H1 (cell line): ENCODE data around the gene PSMC1. TPM values are rescaled to one million over a fixed set of nuclear protein-coding genes. Genes with fewer than 3 reads are reported as not detected.

Experiments
- CTCF ChIA-PET: fragments of 300-600 bp; sonication (Branson Sonifier 250); formaldehyde crosslinking; loops from one replicate; lab custom pipeline; 2021; ENCODE audit not compliant: partially characterized antibody; lab: Charles Lee
- POLR2A ChIA-PET: fragments of 300-600 bp; sonication (Branson Sonifier 250); formaldehyde crosslinking; loops from one replicate; lab custom pipeline; 2021; ENCODE audit warnings: inconsistent platforms; ENCODE audit not compliant: partially characterized antibody; lab: Charles Lee
- DNase-seq, 2 experiments: peaks; one replicate each; pipeline versions ENCODE4 v3.0.0 to v3.0.0-alpha.2; 2010 to 2022; ENCODE audit warnings: low spot score in 2 of 2, low read depth in 1 of 2, mixed read lengths in 1 of 2
- FAIRE-seq: peaks from 2 replicates; lab custom pipeline; 2011; peaks lifted over from hg19 to GRCh38; lab: Jason Lieb, UNC
- H2AFZ ChIP-seq: 2 replicates; pipeline ENCODE4 v1.8.1; 2012; ENCODE audit warnings: low read length, inconsistent platforms
- H2AK5ac ChIP-seq: 2 replicates; pipeline ENCODE4 v1.6.1; 2013; ENCODE audit warnings: low read depth, low read length
- H2BK120ac ChIP-seq: replicated peaks from 2 replicates; pipeline ENCODE3; 2013; ENCODE audit warnings: low read depth, low read length, inconsistent platforms
- H2BK12ac ChIP-seq: 2 replicates; pipeline ENCODE4 v1.6.1; 2013; ENCODE audit warnings: low read depth, low read length
- H2BK15ac ChIP-seq: 2 replicates; pipeline ENCODE4 v1.6.1; 2013; ENCODE audit warnings: low read length
- H2BK20ac ChIP-seq: 2 replicates; pipeline ENCODE4 v1.6.1; 2013; ENCODE audit warnings: low read length
- H2BK5ac ChIP-seq: 2 replicates; pipeline ENCODE4 v1.6.1; 2013; ENCODE audit warnings: low read depth, low read length
- H3K14ac ChIP-seq: 2 replicates; pipeline ENCODE4 v1.6.1; 2013; ENCODE audit warnings: inconsistent platforms; ENCODE audit not compliant: insufficient read length
- H3K18ac ChIP-seq: 2 replicates; pipeline ENCODE4 v1.6.1; 2013; ENCODE audit warnings: low read length; ENCODE audit errors: extremely low read depth
- H3K23ac ChIP-seq: 2 replicates; pipeline ENCODE4 v1.6.1; 2013; ENCODE audit warnings: inconsistent platforms; ENCODE audit not compliant: insufficient read length
- H3K23me2 ChIP-seq: 2 replicates; pipeline ENCODE4 v1.6.1; 2013; ENCODE audit warnings: low read depth, low read length
- H3K27ac ChIP-seq: 2 replicates; pipeline ENCODE4 v1.6.1; 2011; ENCODE audit warnings: low read depth, low read length, inconsistent platforms
- H3K27me3 ChIP-seq, 4 experiments: replicated peaks in 1 of 4; 1 replicate in 1 of 4; 2 replicates in 3 of 4; pipeline versions ENCODE4 v1.6.1 to v1.8.1; 2011 to 2013; ENCODE audit warnings: low read length in 3 of 4, mild to moderate bottlenecking in 3 of 4, inconsistent platforms in 2 of 4, mixed read lengths in 2 of 4, moderate library complexity in 1 of 4; ENCODE audit not compliant: control insufficient read depth in 3 of 4, insufficient read depth in 3 of 4; ENCODE audit errors: extremely low read depth in 1 of 4
- H3K36me3 ChIP-seq, 4 experiments: 2 replicates each; pipeline versions ENCODE4 v1.6.1 to v1.8.1; 2011 to 2013; ENCODE audit warnings: mild to moderate bottlenecking in 4 of 4, low read length in 3 of 4, moderate library complexity in 2 of 4, control low read depth in 1 of 4, inconsistent platforms in 1 of 4; ENCODE audit not compliant: insufficient read depth in 4 of 4, control insufficient read depth in 2 of 4
- H3K4ac ChIP-seq: replicated peaks from 2 replicates; pipeline ENCODE3; 2013; ENCODE audit warnings: low read length, low read depth, mixed read lengths, inconsistent platforms; ENCODE audit not compliant: insufficient read length
- H3K4me1 ChIP-seq, 4 experiments: replicated peaks in 1 of 4; 1 replicate in 1 of 4; 2 replicates in 3 of 4; pipeline versions ENCODE4 v1.6.1 to v1.8.1; 2011 to 2013; ENCODE audit warnings: low read length in 3 of 4, inconsistent platforms in 2 of 4, mixed read lengths in 1 of 4; ENCODE audit not compliant: insufficient read depth in 4 of 4, control insufficient read depth in 3 of 4
- H3K4me2 ChIP-seq, 2 experiments: 2 replicates each; pipeline versions ENCODE4 v1.6.1 to v1.8.1; 2011 to 2013; ENCODE audit warnings: low read depth in 2 of 2, low read length in 2 of 2, control low read depth in 1 of 2, inconsistent platforms in 1 of 2, mild to moderate bottlenecking in 1 of 2; ENCODE audit not compliant: insufficient read depth in 1 of 2
- H3K4me3 ChIP-seq, 4 experiments: fragments of 200-600, 300-600 bp in 1 of 4; sonication (generic), shearing (Covaris generic), sonication (Bioruptor Twin) in 1 of 4; 2 replicates each; pipeline versions ENCODE4 v1.5.1 to v1.8.1; 2011 to 2016; ENCODE audit warnings: low read length in 4 of 4, low read depth in 3 of 4, control low read depth in 2 of 4, inconsistent platforms in 2 of 4, mild to moderate bottlenecking in 2 of 4, mixed read lengths in 1 of 4, moderate library complexity in 1 of 4; ENCODE audit not compliant: insufficient read depth in 2 of 4; ENCODE audit errors: extremely low read depth in 1 of 4
- H3K56ac ChIP-seq: replicated peaks from 2 replicates; pipeline ENCODE3; 2013; ENCODE audit warnings: low read depth, mild to moderate bottlenecking, mixed read lengths, low read length, inconsistent platforms; ENCODE audit not compliant: insufficient read length
- H3K79me1 ChIP-seq: 2 replicates; pipeline ENCODE4 v1.6.1; 2013; ENCODE audit warnings: low read depth, low read length, control low read depth
- H3K79me2 ChIP-seq, 2 experiments: 2 replicates each; pipeline versions ENCODE4 v1.6.1 to v1.8.1; 2012 to 2013; ENCODE audit warnings: low read length in 2 of 2, mild to moderate bottlenecking in 2 of 2, inconsistent platforms in 1 of 2; ENCODE audit not compliant: insufficient read depth in 2 of 2, control insufficient read depth in 1 of 2
- H3K9ac ChIP-seq, 4 experiments: replicated peaks in 1 of 4; 1 replicate in 1 of 4; 2 replicates in 3 of 4; pipeline versions ENCODE4 v1.6.1 to v1.8.1; 2011 to 2013; ENCODE audit warnings: low read depth in 3 of 4, low read length in 3 of 4, control low read depth in 2 of 4, mild to moderate bottlenecking in 2 of 4, moderate library complexity in 2 of 4, inconsistent platforms in 1 of 4; ENCODE audit errors: extremely low read depth in 1 of 4
- H3K9me3 ChIP-seq, 2 experiments: 2 replicates each; pipeline versions ENCODE4 v1.6.1 to v1.8.1; 2012 to 2013; ENCODE audit warnings: mild to moderate bottlenecking in 2 of 2, moderate library complexity in 2 of 2, control low read depth in 1 of 2, inconsistent platforms in 1 of 2, low read depth in 1 of 2, low read length in 1 of 2, mixed read lengths in 1 of 2; ENCODE audit not compliant: insufficient read depth in 2 of 2
- H4K20me1 ChIP-seq, 2 experiments: replicated peaks in 1 of 2; 2 replicates each; pipeline versions ENCODE3 to v1.8.1; 2011 to 2013; ENCODE audit warnings: inconsistent platforms in 2 of 2, low read length in 2 of 2, mild to moderate bottlenecking in 1 of 2; ENCODE audit not compliant: insufficient read depth in 2 of 2, control insufficient read depth in 1 of 2
- H4K5ac ChIP-seq: 2 replicates; pipeline ENCODE4 v1.6.1; 2013; ENCODE audit warnings: low read length, low read depth, mixed read lengths, inconsistent platforms; ENCODE audit not compliant: insufficient read length
- H4K8ac ChIP-seq: 2 replicates; pipeline ENCODE4 v1.8.0; 2013; ENCODE audit warnings: mild to moderate bottlenecking, moderate library complexity, low read length, inconsistent platforms; ENCODE audit not compliant: insufficient read depth; ENCODE audit errors: extremely low read depth
- H4K91ac ChIP-seq: replicated peaks from 2 replicates; pipeline ENCODE3; 2013; ENCODE audit warnings: low read length, mixed read lengths, inconsistent platforms; ENCODE audit not compliant: insufficient read length
- ATF2 ChIP-seq: IDR thresholded peaks from 2 replicates; pipeline ENCODE4 v1.6.1; 2012; ENCODE audit warnings: low read length, inconsistent platforms
- BCL11A ChIP-seq, 2 experiments: IDR thresholded peaks; one replicate each; pipeline ENCODE4 v1.6.1; 2011; ENCODE audit warnings: low read depth in 2 of 2, low read length in 2 of 2, mild to moderate bottlenecking in 2 of 2
- CEBPB ChIP-seq: IDR thresholded peaks from 2 replicates; pipeline ENCODE4 v1.6.1; 2012; ENCODE audit warnings: low read depth, low read length
- EP300 ChIP-seq, 2 experiments: IDR thresholded peaks; 1 replicate in 1 of 2; 2 replicates in 1 of 2; pipeline ENCODE4 v1.6.1; 2011 to 2012; ENCODE audit warnings: low read depth in 2 of 2, low read length in 2 of 2, mild to moderate bottlenecking in 2 of 2, borderline replicate concordance in 1 of 2, inconsistent platforms in 1 of 2, moderate library complexity in 1 of 2
- FOSL1 ChIP-seq: IDR thresholded peaks from 2 replicates; pipeline ENCODE4 v1.6.1; 2011; ENCODE audit warnings: mild to moderate bottlenecking, low read depth, low read length, moderate library complexity; ENCODE audit not compliant: insufficient read depth
- KDM1A ChIP-seq: fragments of 200-600, 300-600 bp; sonication (generic); IDR thresholded peaks from 2 replicates; pipeline ENCODE4 v1.7.1; 2016; ENCODE audit warnings: mild to moderate bottlenecking, low read length, borderline replicate concordance
- KDM4A ChIP-seq: IDR thresholded peaks from one replicate; pipeline ENCODE4 v1.7.1; 2012; ENCODE audit warnings: low read depth, mild to moderate bottlenecking, moderate library complexity, low read length, inconsistent platforms; ENCODE audit not compliant: severe bottlenecking
- RAD21 ChIP-seq, 2 experiments: IDR thresholded peaks in 1 of 2; conservative IDR thresholded peaks in 1 of 2; 2 replicates each; pipeline ENCODE4 v1.6.1; 2011; ENCODE audit warnings: low read depth in 2 of 2, low read length in 2 of 2, improper control_type of control experiment in 1 of 2, inconsistent platforms in 1 of 2, mild to moderate bottlenecking in 1 of 2, moderate library complexity in 1 of 2
- RXRA ChIP-seq: IDR thresholded peaks from 2 replicates; pipeline ENCODE4 v1.6.1; 2011; ENCODE audit warnings: low read depth, mild to moderate bottlenecking, low read length, moderate library complexity; ENCODE audit not compliant: insufficient read depth
- SUZ12 ChIP-seq: fragments of 200-600 bp; sonication (generic); IDR thresholded peaks from 2 replicates; pipeline ENCODE4 v1.6.1; 2012; ENCODE audit warnings: mild to moderate bottlenecking, inconsistent platforms, low read length, moderate library complexity, mixed read lengths
- TCF12 ChIP-seq: IDR thresholded peaks from 2 replicates; pipeline ENCODE4 v1.6.1; 2011; ENCODE audit warnings: low read depth, mild to moderate bottlenecking, low read length
- WGBS, 2 experiments: shearing (Covaris generic) in 1 of 2; methylation state at CpG; one replicate each; pipeline versions ENCODE4 v1.1.6 to v1.1.7; 2013 to 2015; ENCODE audit warnings: low lambda C conversion rate in 2 of 2, mixed read lengths in 2 of 2, inconsistent platforms in 1 of 2, low coverage in 1 of 2, missing lambda C conversion rate in 1 of 2; ENCODE audit not compliant: insufficient replicate concordance in 2 of 2, insufficient coverage in 1 of 2, insufficient read length in 1 of 2; ENCODE audit errors: extremely low coverage in 1 of 2, missing lambda C conversion rate in 1 of 2; 5-methylcytosine and 5-hydroxymethylcytosine counted together
- polyA plus RNA-seq, 7 experiments: library from polyadenylated mRNA; depleted of rRNA in 3 of 7; stranded (reverse) in 5 of 7; unstranded in 2 of 7; fragments of >200 nt in 5 of 7; fragments of 200-250 nt in 2 of 7; gene quantifications; 1 replicate in 5 of 7; 2 replicates in 1 of 7; 4 replicates in 1 of 7; pipeline versions ENCODE4 v1.2.1 to v1.2.3, GENCODE V29; 2011 to 2013; ENCODE audit warnings: missing spikeins in 2 of 7, mixed read lengths in 2 of 7
- total RNA-seq: library from RNA; stranded (reverse); fragmentation: NEBNext Ultra II Directional; extraction: Animal tissue kit (Norgen Biotek cat#: 25700); gene quantifications from 2 replicates; pipeline ENCODE4 v1.2.1, GENCODE V29; 2021

The PSMC1 gene
- total and polyA plus RNA-seq, 2 of the 8 experiments (the other 6 are each of a cell fraction or from before 2014, with no cell fraction given), result 46.2 to 99.6 TPM

GRCh38 chr14:90255871-90256270 is 482 bp upstream of the PSMC1 start:
- no peak overlapping the region for H3K4ac ChIP-seq
- H2BK15ac ChIP-seq, result no peak overlapping the region
- no peak for DNase-seq
- H4K5ac ChIP-seq, result no peak overlapping the region
- H3K4me3 ChIP-seq, result peak overlapping the region; percentile 62 to 94 (median 78); a peak in 6 of 8 replicates
- no peak overlapping the region for H2BK120ac ChIP-seq
- 84% methylated on average over 1 of the region's 1 CpG; no CpG with 5 or more reads in 1 of the 2 experiments for WGBS, 2 experiments
- peaks cover 6 to 37% of the 10 kb centered on the region in 2 experiments for H3K79me2 ChIP-seq
- peaks cover 0 to 3% (median 0%) of the 10 kb centered on the region in 4 experiments; a peak in 1 of 7 replicates for H3K4me1 ChIP-seq
- H3K14ac ChIP-seq, result no peak overlapping the region
- no peak overlapping the region for H4K91ac ChIP-seq
- H3K9ac ChIP-seq, result no peak overlapping the region
- ChIA-PET POLR2A (interaction anchor here (0.7 to 2.8 kb wide), 6 partner anchors 11 to 87 kb away, joined by 3 to 22 read pairs (median 4); no protein-coding TSS in a partner anchor), CTCF (interaction anchor here (1.1 to 1.7 kb wide), 4 partner anchors 11 to 61 kb away, joined by 3 to 4 read pairs (median 3); no protein-coding TSS in a partner anchor)
- peaks cover 6 to 13% (median 11%) of the 10 kb centered on the region in 4 experiments for H3K36me3 ChIP-seq
- peaks cover 3% of the 10 kb centered on the region; the same call in 1 of the 2 replicates for H3K79me1 ChIP-seq
- H3K27me3 ChIP-seq, result peaks cover 0 to 6% (median 3%) of the 10 kb centered on the region in 4 experiments; a peak in 4 of 7 replicates
- no peak overlapping the region for H2AK5ac ChIP-seq
- no peaks in the 10 kb centered on the region for H3K9me3 ChIP-seq
- no peak overlapping the region for H3K27ac ChIP-seq
- H4K8ac ChIP-seq, result no peak overlapping the region
- no peak overlapping the region for H2BK12ac ChIP-seq
- no peak overlapping the region for H2BK5ac ChIP-seq
- H2AFZ ChIP-seq, result peak overlapping the region; percentile 99
- H4K20me1 ChIP-seq, result peaks cover 4 to 6% of the 10 kb centered on the region in 2 experiments
- peak overlapping the region; percentile 69 to 87 for H3K4me2 ChIP-seq
- H2BK20ac ChIP-seq, result no peak overlapping the region
- H3K56ac ChIP-seq, result no peak overlapping the region
- H3K18ac ChIP-seq, result no peak overlapping the region
- no peak overlapping the region for H3K23ac ChIP-seq
- peaks cover 3% of the 10 kb centered on the region; the same call in 1 of the 2 replicates for H3K23me2 ChIP-seq
- no peak for FAIRE-seq
- no peak for TF ChIP-seq KDM4A
- TF ChIP-seq RXRA, result no peak
- TF ChIP-seq BCL11A (IDR thresholded peaks at IDR 0.05; ENCODE audit: low read depth in 2 of 2, low read length in 2 of 2), result no peak
- no peak for TF ChIP-seq KDM1A
- no peak for TF ChIP-seq SUZ12
- TF ChIP-seq ATF2, result no peak
- no peak for TF ChIP-seq TCF12
- no peak for TF ChIP-seq FOSL1
- no peak for TF ChIP-seq EP300 (IDR thresholded peaks at IDR 0.05; ENCODE audit: borderline replicate concordance in 1 of 2, low read depth in 2 of 2, low read length in 2 of 2)
- no peak for TF ChIP-seq CEBPB
- no peak for TF ChIP-seq RAD21 (IDR thresholded peaks at IDR 0.05 in 1 of 2, conservative IDR thresholded peaks at IDR 0.05 in 1 of 2; ENCODE audit: low read depth in 2 of 2, low read length in 2 of 2)
